CD8-positive, alpha-beta memory T cell (primary cell): ENCODE measurements around the gene TLE2. TPM values are rescaled to one million over a fixed set of nuclear protein-coding genes. Genes with fewer than 3 reads are reported as not detected.

Experiments
- CTCF ChIA-PET: fragments of 350-600 bp; sonication (Branson Sonifier 250); formaldehyde crosslinking; loops from one replicate; lab custom pipeline; 2021; ENCODE audit warnings: antibody characterized with exemption; lab: Charles Lee
- POLR2A ChIA-PET: fragments of 350-600 bp; sonication (Branson Sonifier 250); formaldehyde crosslinking; loops from one replicate; lab custom pipeline; 2021; ENCODE audit warnings: antibody characterized with exemption; lab: Charles Lee
- DNase-seq, 5 donors: peaks; one replicate each; pipeline versions ENCODE4 v3.0.0 to v3.0.0-alpha.2; 2020 to 2022; ENCODE audit warnings: mixed read lengths in 1 of 5
- H3K27ac ChIP-seq: one replicate; pipeline ENCODE4 v1.7.0; 2013; ENCODE audit warnings: low read depth, mild to moderate bottlenecking, low read length, moderate library complexity
- H3K27me3 ChIP-seq: 2 replicates; pipeline ENCODE4 v1.7.0; 2013; ENCODE audit warnings: low read length, mild to moderate bottlenecking; ENCODE audit not compliant: insufficient read depth, poor library complexity, severe bottlenecking
- H3K36me3 ChIP-seq: 2 replicates; pipeline ENCODE4 v1.7.0; 2013; ENCODE audit warnings: mild to moderate bottlenecking, low read length, moderate library complexity; ENCODE audit not compliant: insufficient read depth
- H3K4me1 ChIP-seq: 2 replicates; pipeline ENCODE4 v1.7.0; 2013; ENCODE audit warnings: mild to moderate bottlenecking, low read length, moderate library complexity; ENCODE audit not compliant: insufficient read depth
- H3K4me3 ChIP-seq: 2 replicates; pipeline ENCODE4 v1.7.0; 2013; ENCODE audit warnings: mild to moderate bottlenecking, low read length
- H3K9me3 ChIP-seq: 2 replicates; pipeline ENCODE4 v1.7.0; 2013; ENCODE audit warnings: mild to moderate bottlenecking, low read length
- H3K27ac Mint-ChIP-seq, 8 donors: one replicate each; pipeline ENCODE4 v1.8.0; 2020 to 2021; ENCODE audit warnings: mixed read lengths in 8 of 8, mild to moderate bottlenecking in 6 of 8, inconsistent platforms in 3 of 8, moderate library complexity in 3 of 8
- H3K27me3 Mint-ChIP-seq, 2 donors: one replicate each; pipeline ENCODE4 v1.8.0; 2020 to 2021; ENCODE audit warnings: mixed read lengths in 2 of 2, mild to moderate bottlenecking in 1 of 2, moderate library complexity in 1 of 2
- H3K36me3 Mint-ChIP-seq, 3 donors: one replicate each; pipeline ENCODE4 v1.8.0; 2020 to 2021; ENCODE audit warnings: mixed read lengths in 3 of 3, inconsistent platforms in 1 of 3, mild to moderate bottlenecking in 1 of 3
- H3K4me1 Mint-ChIP-seq, 3 donors: one replicate each; pipeline ENCODE4 v1.8.0; 2020 to 2021; ENCODE audit warnings: mixed read lengths in 3 of 3, inconsistent platforms in 1 of 3, mild to moderate bottlenecking in 1 of 3
- H3K4me3 Mint-ChIP-seq, 7 donors: one replicate each; pipeline ENCODE4 v1.8.0; 2020 to 2021; ENCODE audit warnings: mixed read lengths in 7 of 7, mild to moderate bottlenecking in 6 of 7, moderate library complexity in 4 of 7, inconsistent platforms in 2 of 7
- H3K9me3 Mint-ChIP-seq, 5 donors: one replicate each; pipeline ENCODE4 v1.8.0; 2020 to 2022; ENCODE audit warnings: mixed read lengths in 5 of 5, mild to moderate bottlenecking in 3 of 5, moderate library complexity in 2 of 5, inconsistent platforms in 1 of 5
- polyA plus RNA-seq: library from polyadenylated mRNA; unstranded; fragments of 300-500 nt; fragmentation: Illumina TruSeq; gene quantifications from one replicate; pipeline ENCODE4 v1.2.3, GENCODE V29; 2021
- total RNA-seq, 2 experiments: library from RNA; stranded (reverse); gene quantifications; one replicate each; pipeline ENCODE4 v1.2.3, GENCODE V29; 2021

TLE2 gene
- total and polyA plus RNA-seq, 3 experiments from 2014 or later: 3.8 to 5.3 (median 5.0) TPM

- ChIA-PET POLR2A (no interaction called here), CTCF (interaction anchor here (1.0 kb wide), 1 partner anchor 9 kb away, joined by 3 read pairs; no protein-coding TSS in a partner anchor)
- peaks cover 0 to 17% (median 3%) of the 10 kb centered on the region in 3 donors for H3K36me3 Mint-ChIP-seq
Observed at GRCh38 chr19:3006075-3006767, 22.9 kb downstream of the TLE2 start.

GRCh38 chr19:3005345-3005744, 23.7 kb downstream of the TLE2 start:
- H3K27ac Mint-ChIP-seq: no peak overlapping the region
- ChIA-PET POLR2A (no interaction called here), CTCF (interaction anchor here (0.6 to 1.2 kb wide), 2 partner anchors 41 to 99 kb away, joined by 3 to 4 read pairs; no protein-coding TSS in a partner anchor)
- H3K4me1 Mint-ChIP-seq: no peaks in the 10 kb centered on the region
- Histone ChIP-seq H3K4me1 (no peaks in the 10 kb centered on the region), H3K27me3 (no peaks in the 10 kb centered on the region), H3K27ac (no peak overlapping the region), H3K9me3 (no peaks in the 10 kb centered on the region), H3K4me3 (no peak overlapping the region), H3K36me3 (no peaks in the 10 kb centered on the region)
- H3K9me3 Mint-ChIP-seq: no peaks in the 10 kb centered on the region
- peaks cover 0 to 1% of the 10 kb centered on the region in 2 donors for H3K27me3 Mint-ChIP-seq
- DNase-seq: no peak
- H3K36me3 Mint-ChIP-seq: peaks cover 0 to 11% (median 3%) of the 10 kb centered on the region in 3 donors
- H3K4me3 Mint-ChIP-seq: no peak overlapping the region

More at GRCh38 chr19:3006075-3006767, 22.9 kb downstream of the TLE2 start:
- H3K4me1 ChIP-seq: no peaks in the 10 kb centered on the region
- H3K27me3 ChIP-seq: no peaks in the 10 kb centered on the region
- no peaks in the 10 kb centered on the region for H3K36me3 ChIP-seq
- no peaks in the 10 kb centered on the region for H3K9me3 ChIP-seq
- H3K27me3 Mint-ChIP-seq: peaks cover 0 to 3% of the 10 kb centered on the region in 2 donors
- no peaks in the 10 kb centered on the region for H3K4me1 Mint-ChIP-seq
- no peak overlapping the region for H3K27ac Mint-ChIP-seq
- H3K4me3 Mint-ChIP-seq: no peak overlapping the region
- no peak overlapping the region for H3K4me3 ChIP-seq
- no peak for DNase-seq
- H3K27ac ChIP-seq: no peak overlapping the region
- H3K9me3 Mint-ChIP-seq: no peaks in the 10 kb centered on the region

- no peaks in the 10 kb centered on the region for H3K4me1 ChIP-seq
- POLR2A ChIA-PET: interaction anchor here (0.6 kb wide), 2 partner anchors 28 to 56 kb away, joined by 3 to 5 read pairs; no protein-coding TSS in a partner anchor
- no peak overlapping the region for H3K27ac ChIP-seq
- Mint-ChIP-seq H3K9me3 (no peaks in the 10 kb centered on the region), H3K4me3 (no peak overlapping the region), H3K27ac (peak overlapping the region in 1 of 8 donors; percentile 65), H3K4me1 (no peaks in the 10 kb centered on the region), H3K36me3 (peaks cover 0 to 8% (median 3%) of the 10 kb centered on the region in 3 donors), H3K27me3 (peaks cover 0 to 1% of the 10 kb centered on the region in 2 donors)
- H3K4me3 ChIP-seq: no peak overlapping the region
- no peaks in the 10 kb centered on the region for H3K9me3 ChIP-seq
- CTCF ChIA-PET: interaction anchor here (0.6 to 1.2 kb wide), 2 partner anchors 41 to 100 kb away, joined by 3 to 4 read pairs; no protein-coding TSS in a partner anchor
- H3K27me3 ChIP-seq: no peaks in the 10 kb centered on the region
- no peaks in the 10 kb centered on the region for H3K36me3 ChIP-seq
- DNase-seq: no peak
Observed at GRCh38 chr19:3004522-3004921, 24.6 kb downstream of the TLE2 start.

- DNase-seq: no peak
- Mint-ChIP-seq H3K4me1 (no peaks in the 10 kb centered on the region), H3K27ac (peak overlapping the region in 1 of 8 donors; percentile 29), H3K27me3 (peaks cover 0 to 1% of the 10 kb centered on the region in 2 donors), H3K4me3 (no peak overlapping the region), H3K36me3 (peaks cover 0 to 11% (median 3%) of the 10 kb centered on the region in 3 donors), H3K9me3 (no peaks in the 10 kb centered on the region)
- Histone ChIP-seq H3K27ac (no peak overlapping the region), H3K9me3 (no peaks in the 10 kb centered on the region), H3K4me3 (no peak overlapping the region), H3K36me3 (no peaks in the 10 kb centered on the region), H3K27me3 (no peaks in the 10 kb centered on the region), H3K4me1 (no peaks in the 10 kb centered on the region)
- ChIA-PET CTCF (interaction anchor here (0.8 kb wide), 1 partner anchor 53 kb away, joined by 3 read pairs; no protein-coding TSS in a partner anchor), POLR2A (no interaction called here)
Observed at GRCh38 chr19:3003046-3003445, 26.0 kb downstream of the TLE2 start.

- Histone ChIP-seq H3K9me3 (no peaks in the 10 kb centered on the region), H3K4me3 (no peak overlapping the region), H3K27ac (no peak overlapping the region), H3K4me1 (no peaks in the 10 kb centered on the region), H3K36me3 (no peaks in the 10 kb centered on the region), H3K27me3 (no peaks in the 10 kb centered on the region)
- H3K4me3 Mint-ChIP-seq: no peak overlapping the region
- ChIA-PET POLR2A (no interaction called here), CTCF (no interaction called here)
- no peak for DNase-seq
- H3K36me3 Mint-ChIP-seq: peaks cover 0 to 17% (median 5%) of the 10 kb centered on the region in 3 donors
- no peak overlapping the region for H3K27ac Mint-ChIP-seq
- no peaks in the 10 kb centered on the region for H3K4me1 Mint-ChIP-seq
- H3K9me3 Mint-ChIP-seq: peaks cover 0 to 2% (median 0%) of the 10 kb centered on the region in 5 donors
- H3K27me3 Mint-ChIP-seq: peaks cover 0 to 1% of the 10 kb centered on the region in 2 donors
Observed at GRCh38 chr19:3001235-3001800, 27.8 kb downstream of the TLE2 start.

- H3K4me1 Mint-ChIP-seq: no peaks in the 10 kb centered on the region
- H3K9me3 Mint-ChIP-seq: peaks cover 0 to 2% (median 0%) of the 10 kb centered on the region in 5 donors
- Histone ChIP-seq H3K27me3 (no peaks in the 10 kb centered on the region), H3K36me3 (no peaks in the 10 kb centered on the region), H3K27ac (no peak overlapping the region), H3K4me3 (no peak overlapping the region), H3K9me3 (no peaks in the 10 kb centered on the region), H3K4me1 (no peaks in the 10 kb centered on the region)
- DNase-seq: no peak
- POLR2A ChIA-PET: no interaction called here
- H3K27me3 Mint-ChIP-seq: no peaks in the 10 kb centered on the region
- CTCF ChIA-PET: interaction anchor here (1.4 kb wide), 1 partner anchor 36 kb away, joined by 3 read pairs; no protein-coding TSS in a partner anchor
- H3K4me3 Mint-ChIP-seq: no peak overlapping the region
- no peak overlapping the region for H3K27ac Mint-ChIP-seq
- peaks cover 0 to 13% (median 5%) of the 10 kb centered on the region in 3 donors for H3K36me3 Mint-ChIP-seq
Observed at GRCh38 chr19:2998642-2999041, 30.4 kb downstream of the TLE2 start.

GRCh38 chr19:2997720-2998119, 31.4 kb downstream of the TLE2 start:
- CTCF ChIA-PET: no interaction called here
- peak overlapping the region in 1 of 7 donors; percentile 75 for H3K4me3 Mint-ChIP-seq

More at GRCh38 chr19:2997720-2998119, 31.4 kb downstream of the TLE2 start:
- Mint-ChIP-seq H3K27ac (peak overlapping the region in 1 of 8 donors; percentile 47), H3K27me3 (no peaks in the 10 kb centered on the region), H3K36me3 (peaks cover 0 to 13% (median 5%) of the 10 kb centered on the region in 3 donors), H3K4me1 (no peaks in the 10 kb centered on the region), H3K9me3 (peaks cover 0 to 2% (median 0%) of the 10 kb centered on the region in 5 donors)
- Histone ChIP-seq H3K4me1 (no peaks in the 10 kb centered on the region), H3K27ac (no peak overlapping the region), H3K27me3 (no peaks in the 10 kb centered on the region), H3K4me3 (no peak overlapping the region), H3K36me3 (no peaks in the 10 kb centered on the region), H3K9me3 (no peaks in the 10 kb centered on the region)
- DNase-seq: no peak
- POLR2A ChIA-PET: no interaction called here
